GM11168 (cell line): ENCODE measurements around the gene SBF2.
"Not testable (repeated sequence)": the region's sequence is repeated elsewhere in the genome, so short reads cannot be mapped to it uniquely, and the experiment has no call there.

Experiments
- in situ Hi-C: fragments of 300-500 bp; cut with MboI; formaldehyde crosslinking; loops from one replicate; pipeline ENCODE4 v1.12.0; 2022; ENCODE audit warnings: low sequenced_read_pairs; ENCODE audit not compliant: unreplicated experiment

SBF2 gene

GRCh38 chr11:9982796-9983579, 311.0 kb downstream of the SBF2 start:
- in situ Hi-C loops: no loop called here

DNA sequence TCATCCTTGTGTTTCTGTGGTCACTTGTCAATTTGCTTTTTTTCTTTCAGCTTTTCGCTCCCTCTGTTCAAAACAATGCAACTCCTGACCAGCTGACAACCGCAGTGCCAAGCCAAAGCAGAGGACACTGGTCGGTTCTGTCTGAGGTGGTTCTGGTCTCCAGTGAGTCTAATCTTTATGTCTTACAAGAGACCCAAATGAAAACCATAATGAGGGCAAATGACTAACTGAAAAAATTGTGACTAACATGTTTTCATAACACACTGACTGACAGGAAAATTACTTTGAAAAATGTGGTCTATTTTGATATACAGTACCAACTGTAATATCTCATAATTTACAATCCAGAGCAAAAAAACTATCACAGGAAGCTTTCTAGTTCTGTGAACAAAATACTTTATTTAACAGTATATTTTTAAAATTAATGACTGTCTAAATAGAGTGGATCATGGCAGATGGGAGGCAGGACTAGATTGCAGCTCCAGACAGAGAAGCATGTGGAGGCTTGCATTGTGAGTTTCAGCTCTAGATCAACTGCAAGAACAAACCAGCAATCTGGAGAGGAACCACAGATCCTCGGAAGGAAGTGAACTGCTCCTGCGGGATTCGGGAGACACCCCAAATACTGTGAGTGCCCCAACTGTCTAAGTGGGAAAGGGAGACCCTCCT, 311.8 kb downstream of the SBF2 start:
- in situ Hi-C loops: no loop called here

GRCh38 chr11:9980931-9981330, 313.1 kb downstream of the SBF2 start:
- in situ Hi-C loops: no loop called here

DNA sequence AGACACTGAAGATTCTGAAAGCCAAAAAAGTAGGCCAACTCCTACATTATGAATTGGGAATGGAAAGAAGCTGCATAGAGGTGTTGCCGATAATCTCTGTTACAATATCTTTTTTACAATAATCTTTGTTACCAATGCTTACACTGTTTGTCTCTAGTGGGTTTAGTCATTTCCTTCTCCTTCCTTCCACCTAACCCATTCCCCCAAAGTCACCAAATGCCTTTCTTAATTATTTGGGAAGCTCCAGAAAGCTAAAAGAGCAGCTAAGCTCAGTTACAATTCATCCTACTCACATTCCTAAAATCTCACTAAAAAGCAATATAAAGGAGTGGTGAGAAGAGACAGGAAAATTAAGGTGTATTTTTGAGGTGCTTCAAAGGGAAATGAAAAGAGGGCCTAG, 316.5 kb downstream of the SBF2 start:
- in situ Hi-C loops: loop anchor here (10.0 kb wide), 1 partner anchor 213 kb away; no protein-coding TSS in a partner anchor

DNA sequence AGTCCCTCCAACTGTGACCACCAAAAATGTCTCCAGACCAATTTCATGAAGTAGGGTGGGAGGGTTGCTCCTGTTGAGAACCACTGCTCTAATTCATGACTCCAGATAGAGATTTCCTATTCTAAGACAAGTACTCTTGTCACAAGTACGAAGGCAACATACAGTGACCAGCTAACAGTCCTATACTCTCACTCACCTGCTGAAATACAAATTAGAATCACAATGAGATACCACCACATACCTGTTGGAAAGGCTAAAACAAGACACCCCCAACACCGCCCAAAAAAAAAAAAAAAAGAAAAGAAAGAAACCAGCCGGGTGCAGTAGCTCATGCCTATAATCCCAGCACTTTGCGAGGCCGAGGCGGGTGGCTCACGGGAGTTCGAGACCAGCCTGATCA, 319.6 kb downstream of the SBF2 start:
- in situ Hi-C loops: loop anchor here (5.0 to 10.0 kb wide), 2 partner anchors 107 to 210 kb away; no protein-coding TSS in a partner anchor

DNA sequence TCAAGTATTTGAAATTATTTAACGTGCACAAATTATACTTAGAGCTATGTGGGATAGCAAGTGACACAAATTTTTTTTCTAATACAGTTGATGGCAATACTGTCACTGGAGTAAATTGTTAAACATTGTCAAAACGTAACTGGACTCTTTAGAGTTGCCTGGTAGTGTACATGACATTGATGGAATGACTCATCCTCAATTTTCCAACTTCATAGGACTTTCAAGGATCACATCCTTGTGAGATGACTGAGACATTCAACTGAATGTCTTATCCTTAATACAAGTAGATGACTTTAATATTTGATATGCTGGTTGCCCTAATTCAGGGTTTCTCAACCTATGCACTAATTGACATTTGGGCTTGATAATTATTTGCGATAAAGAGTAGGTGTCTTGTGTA, 320.1 kb downstream of the SBF2 start:
- in situ Hi-C loops: loop anchor here (5.0 to 10.0 kb wide), 2 partner anchors 107 to 209 kb away; no protein-coding TSS in a partner anchor

GRCh38 chr11:9972989-9973388, 321.0 kb downstream of the SBF2 start:
- in situ Hi-C loops: loop anchor here (5.0 to 10.0 kb wide), 2 partner anchors 106 to 208 kb away; no protein-coding TSS in a partner anchor

GRCh38 chr11:9971894-9972293, 322.1 kb downstream of the SBF2 start:
- in situ Hi-C loops: loop anchor here (5.0 to 10.0 kb wide), 2 partner anchors 105 to 207 kb away; no protein-coding TSS in a partner anchor

DNA sequence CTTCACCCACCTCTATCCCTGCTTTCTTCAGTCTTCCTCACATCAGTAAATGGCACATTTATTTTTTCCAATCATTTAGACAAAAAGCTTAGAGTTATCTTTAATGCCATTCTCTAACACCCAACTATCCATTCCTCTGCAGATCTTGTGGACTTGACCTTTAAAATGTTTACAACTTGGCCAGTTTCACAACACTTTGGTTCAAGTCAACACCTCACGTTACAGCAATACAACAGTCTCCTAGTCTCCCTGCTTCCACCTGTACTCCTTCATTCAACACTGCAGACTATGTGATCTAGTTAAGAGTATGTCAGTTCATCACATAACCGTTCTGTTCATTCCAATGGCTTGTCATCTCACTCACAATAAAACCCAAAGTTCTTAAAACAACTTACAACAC, 325.0 kb downstream of the SBF2 start:
- in situ Hi-C loops: no loop called here

DNA sequence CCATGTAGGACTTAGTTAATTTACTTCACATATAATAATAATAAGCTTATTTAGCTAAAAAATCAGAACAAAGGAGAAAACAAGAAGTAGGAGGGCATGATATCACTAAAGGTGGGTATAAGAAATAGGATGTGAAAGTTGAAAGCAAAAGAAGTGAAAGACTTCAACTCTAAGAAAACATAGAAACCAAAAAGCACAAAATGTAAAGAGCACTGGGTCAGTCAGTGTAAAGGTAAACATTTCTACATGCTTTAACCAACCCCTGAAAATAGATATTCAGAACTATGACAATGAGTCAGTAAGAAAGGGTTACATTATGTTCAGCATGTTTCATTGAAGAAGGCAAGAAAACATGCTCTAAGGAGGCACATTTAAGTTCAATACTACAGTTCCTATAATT, 331.3 kb downstream of the SBF2 start:
- in situ Hi-C loops: no loop called here

GRCh38 chr11:9957072-9957471, 336.9 kb downstream of the SBF2 start:
- in situ Hi-C loops: no loop called here

- in situ Hi-C loops: no loop called here
Measured at GRCh38 chr11:9956483-9956882, 337.5 kb downstream of the SBF2 start.

DNA sequence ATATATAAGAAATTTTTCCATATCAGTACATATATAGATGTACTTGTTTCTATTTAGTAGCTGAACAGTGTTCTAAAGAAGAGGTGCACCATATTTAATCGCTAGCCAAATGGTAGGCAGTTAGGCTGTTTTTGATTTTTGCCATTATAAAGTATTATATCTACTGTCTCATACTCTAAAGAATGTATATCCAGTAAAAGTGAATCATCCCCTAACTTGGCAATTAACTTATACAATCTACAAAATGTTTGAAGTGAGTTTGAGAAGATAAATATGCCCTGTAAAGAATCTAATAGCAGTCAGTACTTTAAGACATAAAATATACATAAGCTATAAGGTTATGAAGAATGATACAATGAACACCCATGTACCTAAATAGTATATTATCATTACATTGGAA, 338.6 kb downstream of the SBF2 start:
- in situ Hi-C loops: no loop called here

DNA sequence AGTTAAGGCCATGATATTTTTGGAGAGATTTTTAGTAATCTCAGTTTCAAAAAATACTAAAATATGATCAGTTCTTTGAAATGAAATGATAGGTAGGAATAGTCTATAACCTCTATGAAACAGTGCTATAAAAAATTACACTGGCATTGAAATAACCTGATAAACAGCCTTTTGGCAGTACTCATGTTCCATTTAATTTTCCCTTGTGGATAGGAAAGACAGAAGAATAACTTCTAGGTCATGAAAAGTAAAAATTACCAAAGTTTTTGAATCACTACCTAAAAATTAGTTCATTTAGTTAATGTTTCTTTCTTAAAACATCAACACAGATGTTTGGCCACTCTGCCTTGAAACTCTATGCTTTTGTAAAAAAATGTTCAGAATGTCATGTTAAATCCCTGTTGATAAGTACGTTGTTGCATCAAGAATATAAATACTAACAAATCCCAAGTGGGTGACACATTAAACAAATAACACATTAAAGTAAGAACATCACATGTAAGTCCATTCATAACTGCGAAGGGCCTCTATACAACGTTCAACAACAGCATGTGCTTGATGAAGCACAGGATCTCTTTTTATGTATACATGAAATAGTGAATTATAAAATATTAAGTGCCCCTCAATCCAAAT, 339.9 kb downstream of the SBF2 start:
- in situ Hi-C loops: no loop called here

DNA sequence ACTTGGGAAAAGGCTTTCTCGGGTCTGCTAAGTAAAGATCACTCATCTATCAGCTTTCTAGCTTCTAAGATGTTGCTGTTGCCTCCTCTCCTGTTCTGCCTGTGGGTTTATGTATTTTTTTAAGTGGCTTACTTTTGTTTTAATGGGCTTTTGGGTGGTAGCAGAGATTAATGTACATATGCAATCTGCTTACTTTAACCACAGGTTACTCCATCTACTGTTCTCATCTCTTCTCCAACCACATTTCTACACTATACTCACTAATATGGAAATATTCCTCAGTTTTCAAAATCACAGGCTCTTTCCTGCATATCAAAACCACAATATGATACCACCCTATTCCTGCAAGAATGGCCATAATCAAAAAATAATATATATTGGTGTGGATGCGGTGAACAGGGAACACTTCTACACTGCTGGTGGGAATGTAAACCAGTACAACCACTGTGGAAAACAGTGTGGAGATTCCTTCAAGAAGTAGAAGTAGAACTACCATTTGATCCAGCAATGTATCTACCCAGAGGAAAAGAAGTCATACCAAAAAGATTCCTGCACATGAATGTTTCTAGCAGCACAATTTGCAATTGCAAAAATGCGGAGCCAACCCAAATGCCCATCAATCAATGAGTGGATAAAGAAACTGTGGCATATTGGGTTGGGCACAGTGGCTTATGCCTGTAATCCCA, 341.4 kb downstream of the SBF2 start:
- in situ Hi-C loops: no loop called here

DNA sequence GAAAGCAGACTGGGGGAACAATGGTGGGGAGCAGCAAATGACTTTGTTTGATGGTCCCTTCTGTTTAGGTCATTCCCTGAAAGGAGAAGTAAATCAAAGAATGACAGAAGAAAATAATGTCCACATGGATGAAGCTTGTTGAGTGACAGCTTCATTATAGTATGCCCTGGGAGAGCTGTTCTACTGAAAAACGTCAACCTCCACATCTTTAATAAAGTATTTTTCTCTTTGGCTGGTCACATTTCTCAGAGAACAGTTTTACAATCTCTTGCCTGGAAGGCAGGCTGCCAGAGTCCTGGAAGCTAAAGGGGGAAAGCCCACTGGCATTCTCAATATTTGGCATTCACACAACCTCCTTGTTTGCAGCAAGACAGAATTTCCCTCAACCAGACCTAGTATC, 342.2 kb downstream of the SBF2 start:
- in situ Hi-C loops: no loop called here

- in situ Hi-C loops: no loop called here
Measured at GRCh38 chr11:9950462-9950861, 343.6 kb downstream of the SBF2 start.

DNA sequence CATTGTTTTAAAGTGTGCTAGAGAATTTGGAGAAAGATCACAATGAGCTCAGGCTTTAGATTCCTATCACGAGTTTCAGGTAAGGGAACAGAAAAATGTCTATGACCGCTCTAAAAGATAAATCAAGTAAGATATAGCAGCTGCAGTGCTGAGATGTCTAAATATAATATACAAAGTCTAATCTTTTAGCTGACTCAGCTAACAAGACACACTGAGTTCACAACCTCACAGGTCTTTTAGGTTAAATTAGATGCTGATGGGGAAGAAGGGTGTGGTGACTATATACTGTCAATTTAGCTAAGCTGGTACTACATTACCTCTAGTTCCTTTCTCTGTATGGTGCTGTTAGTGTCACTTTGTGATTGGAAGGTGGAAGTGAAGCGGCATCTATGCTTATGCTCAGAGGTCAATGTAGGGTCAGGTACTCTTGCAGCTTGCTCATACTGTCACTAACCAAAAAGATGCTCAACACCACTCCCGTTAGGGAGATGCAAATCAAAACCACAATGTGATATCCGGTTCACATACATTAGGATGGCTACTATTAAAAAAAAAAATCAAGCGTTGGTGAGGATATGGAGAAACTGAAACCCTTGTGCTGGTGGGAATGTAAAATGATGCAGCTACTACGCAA, 346.7 kb downstream of the SBF2 start:
- in situ Hi-C loops: no loop called here

DNA sequence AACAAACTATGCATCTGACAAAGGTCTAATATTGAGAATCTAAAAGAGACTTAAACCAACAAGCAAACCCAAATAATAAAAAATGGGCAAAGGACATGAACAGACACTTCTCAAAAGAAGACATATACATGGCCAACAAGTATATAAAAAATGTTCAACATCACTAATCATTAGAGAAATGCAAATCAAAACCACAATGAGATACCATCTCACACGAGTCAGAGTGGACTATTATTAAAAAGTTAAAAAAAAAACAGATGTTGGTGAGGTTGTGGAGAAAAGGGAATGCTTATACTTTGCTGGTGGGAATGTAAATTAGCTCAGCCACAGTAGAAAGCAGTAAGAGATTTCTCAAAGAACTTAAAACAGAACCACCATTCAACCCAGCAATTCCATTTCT, 348.3 kb downstream of the SBF2 start:
- in situ Hi-C loops: not testable (repeated sequence)
